Lung microvascular endothelial cell (primary cell): Measurements from ENCODE around the gene YIF1A. TPM values are rescaled to one million over a fixed set of nuclear protein-coding genes. Genes with fewer than 3 reads are reported as not detected.
"Not testable (repeated sequence)": the region's sequence is repeated elsewhere in the genome, so short reads cannot be mapped to it uniquely, and the experiment has no call there.

Experiments used
- DNase-seq, 2 donors: peaks; one replicate each; pipeline versions ENCODE4 v3.0.0 to v3.0.0-alpha.2; 2010; ENCODE audit warnings: low read depth in 2 of 2
- total RNA-seq: library from RNA; depleted of rRNA; stranded (reverse); fragments of >200 nt; gene quantifications from 2 replicates; pipeline ENCODE4 v1.2.1, GENCODE V29; 2014

Gene YIF1A
- total RNA-seq, 1 donor from 2014 or later, result 136 TPM

- peak; percentile 21 to 32 for DNase-seq
Measured at GRCh38 chr11:66268952-66269905, 19.7 kb downstream of the YIF1A start.

- DNase-seq, result peak; percentile 99 to 100
Measured at GRCh38 chr11:66268244-66268951, 20.5 kb downstream of the YIF1A start, which contains the start of gene RAB1B. RAB1B (plus strand) TSS chr11:66268639; CDS start chr11:66268680, 41 bp downstream.

GRCh38 chr11:66267379-66268243 lies 21.3 kb downstream of the YIF1A start:
- DNase-seq, result peak; percentile 91 to 95

- no peak for DNase-seq
Measured at GRCh38 chr11:66267039-66267378, 21.9 kb downstream of the YIF1A start.

GRCh38 chr11:66266378-66267038 lies 22.4 kb downstream of the YIF1A start:
- no peak for DNase-seq

GRCh38 chr11:66265531-66266377 lies 23.2 kb downstream of the YIF1A start:
- no peak for DNase-seq

DNA sequence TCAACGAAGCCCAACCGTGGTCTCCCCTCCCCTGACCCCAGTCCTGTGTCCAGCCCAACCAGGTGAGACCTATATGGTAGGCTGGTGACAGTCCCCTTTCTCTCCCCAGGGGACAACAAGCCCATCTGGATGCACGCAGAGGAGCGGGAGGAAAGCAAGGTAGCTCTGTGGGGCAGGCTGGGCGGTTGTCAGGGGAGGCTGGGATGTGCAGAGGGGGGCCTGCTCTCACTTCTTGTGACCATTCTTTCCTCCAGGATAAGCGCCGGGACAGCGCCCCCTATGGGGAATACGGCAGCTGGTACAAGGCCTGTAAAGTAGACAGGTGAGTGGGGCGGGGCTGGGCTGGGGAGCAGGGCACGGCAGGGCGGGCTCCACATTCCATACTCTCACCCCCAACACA lies 24.0 kb downstream of the YIF1A start:
- DNase-seq, result no peak

- no peak for DNase-seq
Measured at GRCh38 chr11:66264383-66264782, 24.6 kb downstream of the YIF1A start.

DNA sequence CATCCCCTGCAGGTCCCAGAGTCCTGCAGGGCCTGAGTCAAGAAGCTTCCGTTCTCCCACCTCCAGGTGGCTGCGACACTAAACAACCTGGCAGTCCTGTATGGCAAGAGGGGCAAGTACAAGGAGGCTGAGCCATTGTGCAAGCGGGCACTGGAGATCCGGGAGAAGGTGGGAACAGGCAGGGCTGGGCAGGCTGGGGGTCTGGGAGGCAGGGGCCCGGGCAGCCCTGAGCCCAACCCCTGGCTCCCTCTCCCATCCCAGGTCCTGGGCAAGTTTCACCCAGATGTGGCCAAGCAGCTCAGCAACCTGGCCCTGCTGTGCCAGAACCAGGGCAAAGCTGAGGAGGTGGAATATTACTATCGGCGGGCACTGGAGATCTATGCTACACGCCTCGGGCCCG lies 25.2 kb downstream of the YIF1A start:
- DNase-seq, result no peak

GRCh38 chr11:66263231-66263630 lies 25.7 kb downstream of the YIF1A start:
- DNase-seq, result no peak

- DNase-seq, result no peak
Measured at GRCh38 chr11:66262696-66263095, 26.2 kb downstream of the YIF1A start.

GRCh38 chr11:66262191-66262590 lies 26.8 kb downstream of the YIF1A start:
- DNase-seq, result no peak

GRCh38 chr11:66261578-66261977 lies 27.4 kb downstream of the YIF1A start:
- DNase-seq, result no peak

GRCh38 chr11:66259956-66260355 lies 29.0 kb downstream of the YIF1A start:
- DNase-seq, result no peak

GRCh38 chr11:66259225-66259624 lies 29.7 kb downstream of the YIF1A start:
- DNase-seq, result no peak

DNA sequence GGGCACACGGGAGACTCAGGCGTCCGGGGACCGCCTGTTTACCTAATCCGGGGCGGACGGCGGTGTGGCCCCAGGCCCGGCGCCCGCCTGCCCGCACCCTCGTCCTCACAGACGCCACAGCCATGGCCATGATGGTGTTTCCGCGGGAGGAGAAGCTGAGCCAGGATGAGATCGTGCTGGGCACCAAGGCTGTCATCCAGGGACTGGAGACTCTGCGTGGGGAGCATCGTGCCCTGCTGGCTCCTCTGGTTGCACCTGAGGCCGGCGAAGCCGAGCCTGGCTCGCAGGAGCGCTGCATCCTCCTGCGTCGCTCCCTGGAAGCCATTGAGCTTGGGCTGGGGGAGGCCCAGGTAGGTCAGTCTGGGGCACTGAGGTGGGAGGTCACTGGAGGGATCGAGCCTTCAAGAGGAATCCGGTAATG lies 30.5 kb downstream of the YIF1A start:
- DNase-seq, result no peak

DNA sequence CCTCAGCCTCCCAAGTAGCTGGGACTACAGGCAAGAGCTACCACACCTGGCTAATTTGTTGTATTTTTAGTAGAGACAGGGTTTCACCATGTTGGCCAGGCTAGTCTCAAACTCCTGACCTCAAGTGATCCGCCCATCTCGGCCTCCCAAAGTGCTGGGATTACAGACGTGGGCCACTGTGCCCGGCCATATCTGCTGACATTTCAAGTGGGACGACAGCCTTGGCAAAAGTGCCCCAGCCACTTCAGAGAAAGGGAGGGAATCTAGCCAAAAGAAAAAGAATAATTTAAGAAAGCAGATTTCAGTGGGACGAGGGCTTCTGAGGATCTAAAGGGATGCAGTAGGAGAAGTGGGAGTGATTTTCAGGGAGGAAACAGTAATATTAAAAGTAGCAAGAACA lies 35.9 kb downstream of the YIF1A start:
- DNase-seq, result not testable (repeated sequence)

GRCh38 chr11:66251809-66252208 lies 37.1 kb downstream of the YIF1A start:
- peak in 1 of 2 donors; percentile 20 for DNase-seq

- DNase-seq, result no peak
Measured at GRCh38 chr11:66248903-66249302, 40.0 kb downstream of the YIF1A start.

DNA sequence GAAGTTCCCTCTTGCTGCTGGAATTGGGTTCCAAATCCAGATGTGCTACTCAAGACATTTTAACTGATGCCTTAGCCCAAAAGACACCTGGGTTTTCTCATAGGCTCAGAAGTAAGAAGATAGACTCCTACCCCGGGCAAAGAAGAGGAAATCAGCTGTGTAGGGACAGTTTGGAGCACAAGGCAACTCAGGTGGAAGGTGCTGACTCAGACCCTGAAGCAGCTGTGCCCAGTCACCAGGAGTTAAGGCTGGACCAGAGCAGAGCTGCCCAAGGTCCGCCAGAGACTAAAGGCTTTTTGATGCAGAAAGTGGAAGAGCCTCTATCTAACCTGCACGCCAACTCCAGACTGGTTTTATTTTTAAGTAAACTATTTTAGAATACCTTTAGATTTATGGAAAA lies 41.1 kb downstream of the YIF1A start:
- no peak for DNase-seq
